Activated CD8-positive, alpha-beta memory T cell treated with anti-CD3 and anti-CD28 coated beads, Interleukin-2, amount 50 U/mL, for 1 hour (primary cell): Measurements from ENCODE around the gene SPEN.
"Not testable (repeated sequence)": the region's sequence is repeated elsewhere in the genome, so short reads cannot be mapped to it uniquely, and the experiment has no call there.

Source experiments
- DNase-seq: peaks from one replicate; pipeline ENCODE4 v3.0.0-alpha.2; 2020; ENCODE audit errors: extremely low read depth

Gene SPEN, protein sequence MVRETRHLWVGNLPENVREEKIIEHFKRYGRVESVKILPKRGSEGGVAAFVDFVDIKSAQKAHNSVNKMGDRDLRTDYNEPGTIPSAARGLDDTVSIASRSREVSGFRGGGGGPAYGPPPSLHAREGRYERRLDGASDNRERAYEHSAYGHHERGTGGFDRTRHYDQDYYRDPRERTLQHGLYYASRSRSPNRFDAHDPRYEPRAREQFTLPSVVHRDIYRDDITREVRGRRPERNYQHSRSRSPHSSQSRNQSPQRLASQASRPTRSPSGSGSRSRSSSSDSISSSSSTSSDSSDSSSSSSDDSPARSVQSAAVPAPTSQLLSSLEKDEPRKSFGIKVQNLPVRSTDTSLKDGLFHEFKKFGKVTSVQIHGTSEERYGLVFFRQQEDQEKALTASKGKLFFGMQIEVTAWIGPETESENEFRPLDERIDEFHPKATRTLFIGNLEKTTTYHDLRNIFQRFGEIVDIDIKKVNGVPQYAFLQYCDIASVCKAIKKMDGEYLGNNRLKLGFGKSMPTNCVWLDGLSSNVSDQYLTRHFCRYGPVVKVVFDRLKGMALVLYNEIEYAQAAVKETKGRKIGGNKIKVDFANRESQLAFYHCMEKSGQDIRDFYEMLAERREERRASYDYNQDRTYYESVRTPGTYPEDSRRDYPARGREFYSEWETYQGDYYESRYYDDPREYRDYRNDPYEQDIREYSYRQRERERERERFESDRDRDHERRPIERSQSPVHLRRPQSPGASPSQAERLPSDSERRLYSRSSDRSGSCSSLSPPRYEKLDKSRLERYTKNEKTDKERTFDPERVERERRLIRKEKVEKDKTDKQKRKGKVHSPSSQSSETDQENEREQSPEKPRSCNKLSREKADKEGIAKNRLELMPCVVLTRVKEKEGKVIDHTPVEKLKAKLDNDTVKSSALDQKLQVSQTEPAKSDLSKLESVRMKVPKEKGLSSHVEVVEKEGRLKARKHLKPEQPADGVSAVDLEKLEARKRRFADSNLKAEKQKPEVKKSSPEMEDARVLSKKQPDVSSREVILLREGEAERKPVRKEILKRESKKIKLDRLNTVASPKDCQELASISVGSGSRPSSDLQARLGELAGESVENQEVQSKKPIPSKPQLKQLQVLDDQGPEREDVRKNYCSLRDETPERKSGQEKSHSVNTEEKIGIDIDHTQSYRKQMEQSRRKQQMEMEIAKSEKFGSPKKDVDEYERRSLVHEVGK (N-terminal part only)

DNA sequence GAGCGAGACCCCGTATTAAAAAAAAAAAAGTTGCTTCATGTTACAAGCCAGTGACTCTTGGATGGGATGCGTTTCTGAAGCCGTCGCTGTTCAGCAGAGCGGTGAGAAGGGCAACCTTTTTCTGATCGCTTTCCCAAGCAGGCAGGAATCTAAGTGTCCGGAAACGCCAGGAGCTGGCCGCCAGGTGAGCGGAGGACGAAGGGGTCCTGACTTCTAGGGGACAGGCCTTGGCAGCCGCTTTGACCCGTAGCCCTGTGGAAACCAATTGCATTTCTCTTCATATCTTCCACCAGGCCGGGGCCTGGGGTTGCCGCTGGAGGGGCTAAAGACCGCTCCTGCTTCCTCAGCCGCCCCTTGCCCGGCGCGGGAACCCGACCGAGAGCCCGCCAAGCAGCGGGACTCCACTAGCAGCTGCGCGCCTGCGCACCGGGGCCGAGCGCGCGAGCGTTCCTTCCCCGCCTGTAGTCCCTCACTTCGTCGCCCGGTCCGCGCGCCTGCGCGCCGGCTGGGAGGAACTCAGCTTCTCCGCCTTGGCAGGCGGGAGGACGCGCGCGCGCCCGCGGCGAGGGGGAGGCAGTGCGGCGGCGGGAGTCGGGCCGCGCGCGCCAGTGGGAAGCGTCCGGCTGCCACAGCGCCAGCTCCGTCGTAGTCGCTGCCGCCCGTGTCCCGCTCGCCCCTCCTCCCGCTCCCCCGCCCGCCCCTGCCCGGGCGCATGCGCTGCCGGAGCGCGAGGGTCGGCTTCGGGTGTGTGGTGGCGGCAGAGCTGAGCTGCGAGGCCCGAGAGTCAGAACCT is at the start of gene SPEN:
Gene SPEN (plus strand): TSS at position 608 of the 793 bp plus-strand sequence. CDS start 361 bp downstream, outside the sequence.
- peak; percentile 83 for DNase-seq

DNA sequence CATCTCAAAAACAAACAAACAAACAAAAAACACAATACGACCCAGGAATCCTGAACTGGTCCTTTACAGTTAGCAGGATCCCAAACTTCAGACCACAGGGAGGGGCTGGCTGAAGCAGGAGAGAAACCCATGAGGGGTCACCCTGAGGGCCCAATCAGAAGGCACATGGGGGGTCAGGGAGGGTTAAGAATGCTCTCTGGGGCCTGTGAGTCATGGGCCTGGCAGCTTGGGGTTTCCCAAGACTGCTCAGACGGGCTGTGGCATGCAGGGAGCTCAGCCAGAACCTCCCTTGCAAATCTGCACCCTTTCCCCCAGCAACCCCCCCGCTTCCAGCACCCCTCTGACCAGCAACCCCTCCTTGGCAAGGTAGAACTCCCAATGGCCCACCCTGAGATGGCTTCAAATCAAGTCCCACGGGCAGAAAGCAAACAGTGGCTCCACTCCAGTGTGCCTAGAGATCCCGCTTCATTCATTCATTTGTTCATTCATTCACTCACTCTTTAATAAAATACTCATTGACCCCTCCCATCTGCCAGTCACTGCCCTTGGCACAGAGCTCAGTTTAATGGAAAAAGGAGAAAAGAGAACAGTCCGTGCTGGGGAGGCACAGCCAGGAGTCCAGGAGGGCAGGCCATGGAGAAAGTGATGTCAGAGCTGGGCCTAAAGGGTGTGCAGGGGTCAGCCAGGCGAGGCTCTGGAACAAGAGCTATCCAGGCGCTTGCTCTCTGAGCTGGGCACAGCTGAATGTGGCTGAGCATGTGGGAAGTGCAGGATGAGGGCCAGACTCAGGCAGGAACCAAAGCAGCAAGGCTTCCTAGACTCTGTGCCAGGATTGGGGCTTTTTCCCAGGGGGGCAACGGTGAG is 48.3 kb upstream of the SPEN start:
- no peak for DNase-seq

DNA sequence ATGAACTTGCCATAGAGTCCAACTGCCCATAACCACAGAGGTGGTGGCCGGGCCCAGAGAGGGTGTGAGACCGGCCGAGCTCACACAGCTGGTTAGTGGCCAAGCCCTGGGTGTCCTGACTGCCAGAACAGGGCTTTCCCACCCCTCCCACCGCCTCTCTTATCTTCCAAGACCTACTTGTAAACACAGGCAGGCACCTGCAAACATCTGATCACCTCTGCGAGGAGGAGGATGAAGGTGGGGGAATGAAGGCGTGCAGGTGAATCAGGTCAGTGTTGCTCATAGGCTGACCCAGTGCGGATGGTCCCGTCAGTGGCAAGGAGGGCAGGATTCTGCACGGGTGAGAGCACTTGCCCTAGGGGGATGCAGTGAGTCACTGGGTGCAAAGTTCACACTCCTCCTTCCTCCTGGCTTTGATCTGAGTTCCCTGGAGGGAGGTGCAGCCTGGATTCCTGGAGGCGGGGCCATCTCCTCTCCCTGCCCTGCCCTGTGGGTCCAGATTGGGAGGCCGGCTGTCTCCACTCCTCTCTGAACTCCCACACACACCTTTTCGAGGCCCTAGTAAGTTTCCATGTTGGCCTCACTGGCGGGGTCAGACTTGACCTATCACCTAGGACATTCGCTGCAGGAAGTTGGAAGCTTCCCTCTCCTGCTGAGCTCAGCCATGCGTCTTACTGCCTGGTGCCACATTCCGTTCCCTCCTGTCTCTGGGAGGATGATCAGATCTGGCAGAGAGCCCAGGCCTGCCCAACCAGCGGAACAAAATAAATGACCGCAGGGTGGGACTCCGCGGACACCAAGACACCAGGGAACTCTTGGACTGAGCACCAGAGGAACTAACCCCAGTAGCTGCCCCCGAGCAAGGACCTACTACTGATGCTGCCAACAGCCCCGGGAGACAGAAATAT is 47.3 kb upstream of the SPEN start:
- DNase-seq = no peak

DNA sequence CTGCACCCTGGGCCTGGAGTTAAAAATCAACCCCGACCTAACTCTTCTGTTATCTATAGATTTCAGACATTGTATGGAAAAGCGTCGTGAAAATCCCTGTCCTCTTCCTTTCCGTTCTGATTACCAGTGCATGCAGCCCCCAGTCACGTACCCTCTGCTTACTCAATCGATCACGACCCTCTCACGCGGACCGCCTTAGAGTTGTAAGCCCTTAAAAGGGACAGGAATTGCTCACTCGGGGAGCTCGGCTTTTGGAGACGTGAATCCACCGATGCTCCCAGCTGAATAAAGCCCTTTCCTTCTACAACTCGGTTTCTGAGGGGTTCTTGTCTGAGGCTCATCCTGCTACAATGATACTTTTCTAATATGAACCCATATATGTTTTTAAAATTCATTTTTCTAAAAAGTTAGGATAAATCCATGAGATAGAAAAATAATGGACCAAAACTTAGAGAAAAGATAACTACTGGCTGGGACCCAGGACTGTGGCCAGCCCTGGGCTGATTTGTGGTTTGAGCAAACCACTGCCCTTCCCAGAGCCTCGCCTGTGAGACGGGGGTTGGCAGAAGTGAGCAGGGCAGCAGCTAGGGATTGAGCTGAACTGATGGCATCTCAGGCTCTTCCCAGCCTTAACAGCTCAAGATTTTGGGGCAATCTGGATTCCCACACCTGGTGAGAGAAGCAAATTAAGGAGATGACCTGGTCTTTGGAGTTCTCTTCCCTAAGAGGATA is 45.1 kb upstream of the SPEN start:
- no peak for DNase-seq

DNA sequence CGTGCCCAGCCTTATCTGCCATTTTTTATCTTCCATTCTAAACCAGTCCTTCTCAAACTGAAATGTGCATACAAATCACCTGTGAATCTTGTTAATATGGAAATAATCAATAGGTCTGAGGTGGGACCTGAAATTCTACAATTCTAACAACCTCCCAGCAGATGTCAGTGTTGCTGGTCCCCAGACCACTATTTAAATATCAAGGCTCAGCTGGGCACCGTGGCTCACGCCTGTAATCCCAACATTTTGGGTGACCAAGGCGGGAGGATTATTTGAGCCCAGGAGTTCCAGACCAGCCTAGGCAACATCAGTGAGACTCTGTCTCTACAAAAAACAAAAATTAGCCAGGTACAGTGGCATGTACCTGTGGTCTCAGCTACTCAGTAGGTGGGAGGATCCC is 44.1 kb upstream of the SPEN start:
- no peak for DNase-seq

DNA sequence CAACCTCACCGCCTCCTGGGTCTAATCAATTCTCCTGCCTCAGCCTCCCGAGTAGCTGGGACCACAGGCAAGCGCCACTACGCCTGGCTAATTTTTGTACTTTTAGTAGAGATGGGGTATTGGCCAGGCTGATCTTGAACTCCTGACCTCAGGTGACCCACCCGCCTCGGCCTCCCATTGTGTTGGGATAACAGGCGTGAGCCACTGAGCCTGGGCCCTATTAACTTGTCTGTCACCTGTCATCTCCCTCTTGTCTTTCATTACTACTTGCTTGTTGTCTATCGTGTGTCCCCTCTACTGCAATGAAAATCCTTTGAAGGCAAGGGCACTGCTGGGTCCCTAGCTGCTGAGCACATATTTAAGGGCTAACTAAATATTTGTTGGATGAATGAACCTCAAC is 43.4 kb upstream of the SPEN start:
- DNase-seq = no peak

DNA sequence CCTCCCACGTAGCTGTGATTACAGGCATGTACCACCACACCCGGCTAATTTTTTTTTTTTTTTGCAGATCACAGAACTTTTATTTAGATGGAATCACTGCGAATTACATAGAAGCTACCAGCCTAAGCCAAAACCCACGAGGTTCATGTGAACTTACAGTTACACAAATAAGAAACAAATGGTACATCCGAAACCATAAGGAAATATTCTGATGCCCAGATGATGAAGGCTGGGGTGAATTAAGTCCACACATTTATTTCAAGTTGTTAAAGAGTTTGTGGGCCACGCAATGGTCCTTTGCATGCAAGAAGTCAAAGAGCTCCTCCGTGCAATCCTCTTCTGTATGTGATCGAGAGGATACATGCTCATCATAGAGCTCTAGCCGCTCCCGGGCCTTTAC is 40.4 kb upstream of the SPEN start:
- no peak for DNase-seq

DNA sequence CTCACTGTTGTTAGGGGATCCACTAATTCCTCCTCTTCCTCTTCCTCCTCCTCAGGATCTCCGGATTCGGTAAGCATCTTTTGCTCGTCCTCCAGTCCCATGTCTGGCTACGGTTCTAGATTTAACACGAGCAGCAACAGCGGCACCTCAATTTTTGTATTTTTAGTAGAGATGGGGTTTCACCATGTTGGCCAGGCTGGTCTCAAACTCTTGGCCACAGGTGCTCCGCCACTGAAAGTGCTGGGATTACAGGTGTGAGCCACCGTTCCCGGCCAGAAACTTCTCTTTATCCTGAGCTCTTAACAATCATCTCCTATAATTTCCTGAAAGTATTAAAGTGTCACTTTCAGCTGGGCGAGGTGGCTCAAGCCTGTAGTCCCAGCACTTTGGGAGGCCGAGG is 40.0 kb upstream of the SPEN start, which contains the start of gene UQCRHL:
Gene UQCRHL (minus strand): TSS at position 101 of the 400 bp plus-strand sequence. CDS start 0 bp downstream, at position 101.
- not testable (repeated sequence) for DNase-seq

DNA sequence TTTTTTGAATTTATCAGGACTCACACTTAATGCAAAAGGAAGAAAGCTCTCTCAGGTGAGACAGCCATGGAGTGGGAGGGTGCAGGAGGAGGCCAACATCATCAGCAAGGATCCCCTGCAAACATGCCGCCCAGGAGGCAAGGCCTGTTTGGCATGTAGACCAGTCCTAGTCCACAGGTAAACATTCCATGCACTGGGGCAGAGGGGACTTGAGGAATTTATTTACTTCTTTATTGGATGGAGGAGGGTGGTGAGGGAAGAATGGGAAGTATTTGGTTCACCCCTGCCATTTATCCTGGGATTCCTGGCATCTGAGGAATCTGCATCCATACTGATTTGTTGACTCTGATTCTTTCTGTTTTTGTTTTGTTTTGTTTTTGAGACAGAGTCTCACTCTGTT is 38.6 kb upstream of the SPEN start:
- no peak for DNase-seq

DNA sequence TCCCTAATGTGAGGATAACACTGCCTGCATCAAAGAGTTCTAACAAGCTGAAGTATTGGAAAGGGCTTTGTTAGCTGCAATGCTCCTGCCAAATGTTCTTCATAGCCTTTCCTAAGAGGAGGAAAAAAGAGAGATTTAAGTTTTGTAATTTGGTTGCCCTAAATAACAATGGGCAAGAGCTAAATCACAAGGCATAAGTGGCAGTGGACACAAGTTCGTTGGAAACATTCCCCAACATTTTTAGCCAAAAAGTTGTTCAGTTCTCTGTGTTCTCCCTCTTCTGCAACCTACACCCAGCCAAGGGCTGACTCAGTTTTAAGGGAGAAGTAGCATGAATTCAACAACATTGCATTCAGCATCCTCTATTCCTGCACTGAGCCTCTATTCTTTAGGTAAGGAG is 37.4 kb upstream of the SPEN start:
- DNase-seq = no peak

DNA sequence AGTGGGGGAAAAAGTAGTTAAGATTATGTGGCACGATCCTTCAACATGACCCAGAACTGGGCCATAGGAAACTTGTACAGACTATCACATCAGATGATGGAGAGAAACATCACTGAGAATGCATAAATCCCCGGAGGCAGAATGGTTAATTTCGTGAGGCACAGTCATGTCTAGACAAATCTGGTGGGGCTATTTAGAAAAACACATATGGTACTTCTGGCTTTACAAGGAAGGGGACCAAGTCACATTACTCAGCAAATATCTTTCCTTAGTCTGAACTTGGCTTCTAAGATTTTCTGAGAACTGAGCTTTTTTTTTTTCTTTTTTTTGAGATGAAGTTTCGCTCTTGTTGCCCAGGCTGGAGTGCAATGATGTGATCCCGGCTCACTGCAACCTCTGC is 30.8 kb upstream of the SPEN start:
- DNase-seq = no peak

DNA sequence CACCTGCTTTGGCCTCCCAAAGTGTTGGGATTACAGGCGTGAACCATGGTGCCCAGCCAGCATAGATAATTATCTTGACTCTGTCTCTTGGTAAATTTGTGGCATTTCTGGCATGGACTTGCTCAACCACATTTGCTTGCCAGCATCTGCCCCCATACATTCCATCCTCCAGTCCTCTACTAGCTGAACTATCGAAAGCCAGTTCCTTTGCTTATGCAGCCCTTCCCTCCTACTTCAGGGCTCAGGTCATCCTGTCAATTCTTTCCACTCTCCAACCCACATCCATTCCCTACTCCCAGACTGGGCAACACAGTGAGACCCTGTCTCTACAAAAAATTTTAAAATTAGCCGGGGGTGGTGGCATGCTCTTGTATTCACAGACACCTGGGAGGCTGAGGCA is 27.0 kb upstream of the SPEN start:
- no peak for DNase-seq

DNA sequence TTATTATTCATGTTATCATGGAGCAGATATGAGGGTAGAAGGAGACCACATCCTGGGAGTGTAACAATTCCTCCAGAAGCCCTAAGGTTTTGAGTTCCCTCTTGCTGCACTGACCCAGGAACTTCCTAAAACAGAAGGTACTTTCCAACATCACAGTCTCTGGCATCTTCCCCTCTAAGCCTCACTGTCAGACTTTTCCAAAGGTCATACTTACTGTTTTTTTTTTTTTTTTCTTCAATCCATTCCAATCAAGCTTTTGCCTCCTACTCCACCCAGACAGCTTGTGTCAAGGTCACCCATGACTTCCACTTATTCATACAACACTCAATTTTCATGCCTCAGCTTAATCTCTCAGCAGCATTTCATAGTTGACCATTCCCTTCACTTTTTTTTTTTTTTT is 21.7 kb upstream of the SPEN start:
- DNase-seq = no peak

DNA sequence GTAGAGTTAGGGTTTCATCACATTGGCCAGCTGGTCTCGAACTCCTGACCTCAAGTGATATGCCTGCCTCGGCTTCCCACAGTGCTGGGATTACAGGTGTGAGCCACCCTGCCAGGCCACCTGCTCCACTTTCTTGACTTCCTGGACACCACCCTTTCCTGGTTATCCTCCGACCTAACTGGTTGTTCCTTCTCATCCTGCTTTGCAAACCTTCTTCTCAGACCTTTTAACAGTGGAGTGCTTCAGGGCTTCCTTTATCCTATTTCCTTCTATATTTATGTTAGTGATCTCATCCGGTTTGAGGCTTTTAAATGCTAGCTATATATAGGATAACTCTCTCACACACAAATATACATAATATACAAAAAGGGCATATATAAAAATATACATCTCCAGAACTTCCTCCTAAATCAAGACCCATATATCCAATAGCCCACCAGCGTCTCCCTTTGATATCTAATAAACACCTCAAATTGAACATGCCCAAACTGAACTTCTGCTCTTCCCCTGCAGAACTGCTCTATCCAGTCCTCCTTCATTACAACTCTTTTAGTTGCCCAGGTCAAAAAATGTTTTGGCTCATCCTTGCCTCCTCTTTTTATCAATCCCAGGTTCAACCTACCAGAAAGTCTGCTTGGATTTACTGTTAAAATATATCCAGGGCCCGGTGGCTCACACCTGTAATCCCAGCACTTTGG is 20.5 kb upstream of the SPEN start:
- DNase-seq = no peak

DNA sequence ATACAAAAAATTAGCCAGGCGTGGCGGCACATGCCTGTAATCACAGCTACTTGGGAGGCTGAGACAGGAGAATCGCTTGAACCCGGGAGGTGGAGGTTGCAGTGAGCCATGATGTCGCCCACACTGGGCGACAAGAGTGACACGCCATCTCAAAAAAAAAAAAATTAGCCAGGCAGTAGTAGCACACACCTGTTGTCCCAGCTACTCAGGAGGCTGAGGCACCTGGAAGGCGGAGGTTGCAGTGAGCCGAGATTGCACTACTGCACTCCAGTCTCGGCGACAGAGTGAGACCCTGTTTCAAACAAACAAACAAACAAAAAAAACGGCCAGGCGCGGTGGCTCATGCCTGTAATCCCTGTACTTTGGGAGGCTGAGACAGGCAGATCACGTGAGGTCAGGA is 19.9 kb upstream of the SPEN start:
- not testable (repeated sequence) for DNase-seq

DNA sequence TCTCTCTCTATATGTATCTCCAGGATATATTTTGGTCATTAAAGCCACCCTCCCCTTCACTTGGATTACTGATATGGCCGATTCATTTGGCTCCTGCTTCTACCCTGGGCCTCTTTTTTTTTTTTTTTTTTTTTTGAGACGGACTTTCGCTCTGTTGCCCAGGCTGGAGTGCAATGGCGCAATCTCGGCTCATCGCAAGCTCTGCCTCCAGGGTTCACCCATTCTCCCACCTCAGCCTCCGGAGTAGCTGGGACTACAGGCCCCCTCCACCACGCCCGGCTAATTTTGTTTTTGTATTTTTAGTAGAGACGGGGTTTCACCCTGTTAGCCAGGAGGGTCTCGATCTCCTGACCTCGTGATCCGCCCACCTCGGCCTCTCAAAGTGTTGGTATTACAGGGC is 18.6 kb upstream of the SPEN start:
- not testable (repeated sequence) for DNase-seq

DNA sequence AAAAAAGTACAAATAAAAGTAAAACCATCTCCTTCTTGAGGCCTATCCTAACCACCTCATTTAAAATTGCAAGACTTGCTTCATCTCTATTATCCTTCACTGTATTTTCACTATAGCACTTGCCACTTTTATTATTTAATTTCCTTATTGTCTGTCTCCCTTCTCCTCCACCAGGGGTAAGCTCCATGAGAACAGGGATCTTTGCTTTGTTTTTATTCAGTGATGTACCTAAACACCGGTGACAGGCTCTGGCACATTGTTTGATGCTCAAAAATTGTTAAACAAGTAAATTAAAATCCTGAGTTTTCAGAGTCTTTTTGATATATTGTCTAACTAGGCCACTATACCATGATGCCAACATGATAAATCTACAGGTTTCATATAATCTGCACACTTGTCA is 17.2 kb upstream of the SPEN start:
- no peak for DNase-seq
